K562 (cell line): ENCODE results near the gene MTF1. TPM values are rescaled to one million over a fixed set of nuclear protein-coding genes. Genes with fewer than 3 reads are reported as not detected.

Experiments
- CHD1 ChIP-seq: fragments of 200-600 bp; sonication (generic); IDR thresholded peaks from one replicate; pipeline ENCODE4 v1.6.1; 2012; ENCODE audit warnings: mild to moderate bottlenecking, moderate library complexity, low read length, inconsistent platforms
- E2F5 ChIP-seq: sonication (generic); formaldehyde crosslinking; IDR thresholded peaks from 2 replicates; pipeline ENCODE4 v1.8.0; 2022; ENCODE audit warnings: mild to moderate bottlenecking, missing genetic modification reagents
- E2F6 ChIP-seq, 2 experiments: IDR thresholded peaks; 2 replicates each; pipeline ENCODE4 v1.6.1; 2011; ENCODE audit warnings: borderline replicate concordance in 1 of 2, control low read depth in 1 of 2, low read depth in 1 of 2, low read length in 1 of 2, mild to moderate bottlenecking in 1 of 2, mixed read lengths in 1 of 2, moderate library complexity in 1 of 2; ENCODE audit not compliant: insufficient read depth in 1 of 2, insufficient read length in 1 of 2, poor library complexity in 1 of 2, severe bottlenecking in 1 of 2; ENCODE audit errors: extremely low read depth in 1 of 2
- EP400 ChIP-seq: fragments of 450-650 bp; IDR thresholded peaks from 2 replicates; pipeline ENCODE4 v1.6.1; 2017; ENCODE audit warnings: antibody characterized with exemption, mild to moderate bottlenecking, moderate library complexity
- FOXK2 ChIP-seq, 2 experiments: fragments of 450-650 bp; IDR thresholded peaks in 1 of 2; conservative IDR thresholded peaks in 1 of 2; 2 replicates each; pipeline ENCODE4 v1.6.1; 2016; ENCODE audit warnings: low read depth in 2 of 2, mild to moderate bottlenecking in 1 of 2
- MAFG ChIP-seq: fragments of 450-650 bp; conservative IDR thresholded peaks from 2 replicates; pipeline ENCODE4 v1.6.1; 2016; ENCODE audit warnings: missing genetic modification characterization, missing compliant biosample characterization
- NEUROD1 ChIP-seq: fragments of 150-350 bp; IDR thresholded peaks from 2 replicates; pipeline ENCODE4 v1.6.1; 2014; ENCODE audit warnings: borderline replicate concordance, low read length, low read depth; ENCODE audit not compliant: partially characterized antibody
- POLR2G ChIP-seq: fragments of 200-400 bp; formaldehyde crosslinking; IDR thresholded peaks from 2 replicates; pipeline ENCODE4 v1.6.1; 2017; ENCODE audit warnings: low read depth, mild to moderate bottlenecking, antibody characterized with exemption, low read length, moderate library complexity
- POLR3A ChIP-seq: IDR thresholded peaks from 2 replicates; pipeline ENCODE4 v1.6.1; 2011; ENCODE audit warnings: borderline replicate concordance, mild to moderate bottlenecking, moderate library complexity; ENCODE audit not compliant: insufficient read length, insufficient read depth; ENCODE audit errors: extremely low read depth
- PREB ChIP-seq: sonication (generic); formaldehyde crosslinking; IDR thresholded peaks from 2 replicates; pipeline ENCODE4 v1.8.1; 2023; ENCODE audit warnings: mild to moderate bottlenecking, missing genetic modification reagents
- RBM15 ChIP-seq: fragments of 200-400 bp; formaldehyde crosslinking; IDR thresholded peaks from 2 replicates; pipeline ENCODE4 v1.6.1; 2018; ENCODE audit warnings: mild to moderate bottlenecking, low read length, moderate library complexity; ENCODE audit not compliant: insufficient read depth
- SIN3B ChIP-seq: fragments of 450-650 bp; IDR thresholded peaks from 2 replicates; pipeline ENCODE4 v1.6.1; 2017; ENCODE audit warnings: low read depth, mild to moderate bottlenecking, moderate library complexity
- ZBTB7A ChIP-seq: IDR thresholded peaks from 2 replicates; pipeline ENCODE4 v1.6.1; 2011; ENCODE audit warnings: low read depth, mild to moderate bottlenecking, low read length, moderate library complexity, borderline replicate concordance; ENCODE audit not compliant: control insufficient read depth
- ZFP91 ChIP-seq: sonication (generic); formaldehyde crosslinking; IDR thresholded peaks from 2 replicates; pipeline ENCODE4 v1.8.0; 2022; ENCODE audit warnings: mild to moderate bottlenecking, missing genetic modification reagents
- ZNF408 ChIP-seq: fragments of 250-450 bp; sonication (Bioruptor Pico); IDR thresholded peaks from 2 replicates; pipeline ENCODE4 v1.4.0; 2020; ENCODE audit warnings: low read depth, mild to moderate bottlenecking, moderate library complexity
- polyA plus RNA-seq, 8 experiments: library from polyadenylated mRNA; depleted of rRNA in 4 of 8; stranded (reverse) in 5 of 8; unstranded in 3 of 8; fragments of >200 nt; fragmentation: Nextera tagmentation in 2 of 8; fragmentation: Illumina TruSeq in 1 of 8; extraction: Ambion mirVana in 2 of 8; extraction: Trizol in 1 of 8; gene quantifications; 2 replicates each; pipeline versions ENCODE4 v1.2.1 to v1.2.3, GENCODE V29; 2011 to 2014; ENCODE audit warnings: inconsistent platforms in 1 of 8, missing spikeins in 1 of 8
- total RNA-seq, 7 experiments: library from RNA; depleted of rRNA in 6 of 7; stranded (reverse); fragments of >200 nt in 6 of 7; fragmentation: Illumina TruSeq in 2 of 7; extraction: Trizol in 2 of 7; gene quantifications; 2 replicates each; pipeline versions ENCODE4 v1.2.1 to v1.2.3, GENCODE V29; 2011 to 2021; ENCODE audit warnings: low replicate concordance in 1 of 7
- TF ChIP-seq, protein P1 (sequence below), 3 experiments: fragments of 200-800 bp in 1 of 3; fragments of 250-450 bp in 1 of 3; fragments of 450-650 bp in 1 of 3; sonication (Bioruptor Pico) in 1 of 3; sonication (Bioruptor generic) in 1 of 3; formaldehyde crosslinking in 1 of 3; IDR thresholded peaks; 2 replicates each; pipeline versions ENCODE4 v1.6.1 to v1.8.0; 2016 to 2022; ENCODE audit warnings: mild to moderate bottlenecking in 2 of 3, missing genetic modification characterization in 2 of 3, missing compliant biosample characterization in 1 of 3, moderate library complexity in 1 of 3

MTF1 gene
- total and polyA plus RNA-seq, 9 of the 15 experiments (the other 6 are each of a cell fraction or from before 2014, with no cell fraction given): 1.1 to 12.2 (median 4.3) TPM

DNA sequence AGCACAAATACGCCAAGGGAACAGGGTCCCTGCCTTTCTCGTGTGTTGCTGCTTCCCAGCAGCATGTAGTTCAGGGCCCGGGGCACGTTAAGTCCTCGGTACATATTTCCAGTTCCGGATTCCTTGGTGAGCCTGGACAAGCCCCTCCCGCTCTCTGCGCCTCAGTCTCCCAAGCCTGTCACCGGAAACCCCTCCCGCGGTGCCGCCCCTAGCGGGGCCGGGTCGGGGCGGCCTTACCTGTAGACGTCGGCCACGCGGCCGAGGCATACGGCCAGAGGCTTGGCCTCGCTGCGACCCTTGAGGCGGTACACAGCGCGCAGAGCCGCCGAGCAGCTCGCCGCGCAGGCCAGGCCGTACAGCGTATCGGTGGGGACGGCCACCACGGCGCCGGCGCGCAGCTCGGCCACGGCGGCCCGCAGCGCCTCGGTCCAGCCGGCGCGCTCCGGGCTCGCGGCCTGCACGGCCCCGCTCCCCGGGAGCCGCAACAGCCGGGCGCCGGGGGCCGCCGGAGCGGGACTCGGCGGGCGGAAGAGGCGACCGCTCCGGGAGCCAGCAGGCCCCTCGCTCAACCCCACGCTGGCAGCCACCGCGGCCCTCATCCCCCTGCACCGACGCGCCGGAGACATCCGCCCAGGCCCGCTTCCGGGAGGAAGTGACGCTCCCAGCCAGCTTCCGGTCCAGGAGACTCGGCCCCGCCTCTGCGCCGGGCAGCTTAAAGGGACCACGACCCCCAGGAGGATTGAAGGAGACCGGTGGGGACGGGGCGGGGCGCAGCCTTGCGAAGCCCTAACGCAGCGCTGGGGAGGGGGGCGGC, 51.6 kb downstream of the MTF1 start, which contains the start of the genes C1orf122 and YRDC (continued):
- TF ChIP-seq, protein P1, sequence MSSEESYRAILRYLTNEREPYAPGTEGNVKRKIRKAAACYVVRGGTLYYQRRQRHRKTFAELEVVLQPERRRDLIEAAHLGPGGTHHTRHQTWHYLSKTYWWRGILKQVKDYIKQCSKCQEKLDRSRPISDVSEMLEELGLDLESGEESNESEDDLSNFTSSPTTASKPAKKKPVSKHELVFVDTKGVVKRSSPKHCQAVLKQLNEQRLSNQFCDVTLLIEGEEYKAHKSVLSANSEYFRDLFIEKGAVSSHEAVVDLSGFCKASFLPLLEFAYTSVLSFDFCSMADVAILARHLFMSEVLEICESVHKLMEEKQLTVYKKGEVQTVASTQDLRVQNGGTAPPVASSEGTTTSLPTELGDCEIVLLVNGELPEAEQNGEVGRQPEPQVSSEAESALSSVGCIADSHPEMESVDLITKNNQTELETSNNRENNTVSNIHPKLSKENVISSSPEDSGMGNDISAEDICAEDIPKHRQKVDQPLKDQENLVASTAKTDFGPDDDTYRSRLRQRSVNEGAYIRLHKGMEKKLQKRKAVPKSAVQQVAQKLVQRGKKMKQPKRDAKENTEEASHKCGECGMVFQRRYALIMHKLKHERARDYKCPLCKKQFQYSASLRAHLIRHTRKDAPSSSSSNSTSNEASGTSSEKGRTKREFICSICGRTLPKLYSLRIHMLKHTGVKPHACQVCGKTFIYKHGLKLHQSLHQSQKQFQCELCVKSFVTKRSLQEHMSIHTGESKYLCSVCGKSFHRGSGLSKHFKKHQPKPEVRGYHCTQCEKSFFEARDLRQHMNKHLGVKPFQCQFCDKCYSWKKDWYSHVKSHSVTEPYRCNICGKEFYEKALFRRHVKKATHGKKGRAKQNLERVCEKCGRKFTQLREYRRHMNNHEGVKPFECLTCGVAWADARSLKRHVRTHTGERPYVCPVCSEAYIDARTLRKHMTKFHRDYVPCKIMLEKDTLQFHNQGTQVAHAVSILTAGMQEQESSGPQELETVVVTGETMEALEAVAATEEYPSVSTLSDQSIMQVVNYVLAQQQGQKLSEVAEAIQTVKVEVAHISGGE (CRISPR knock-in tag; IDR thresholded peaks at IDR 0.05): peak in 2 of 3 experiments; percentile 76 to 96; a peak in 5 of 6 replicates
- TF ChIP-seq ZNF408 (CRISPR knock-in tag) (no peak), ZFP91 (CRISPR knock-in tag) (peak; percentile 98), SIN3B (peak; percentile 92), EP400 (peak; percentile 76; the same call in 1 of the 2 replicates), E2F5 (no peak), ZBTB7A (peak; percentile 95), POLR3A (no peak), POLR2G (peak; percentile 96), CHD1 (no peak), MAFG (tag) (no peak), FOXK2 (conservative IDR thresholded peaks at IDR 0.05 in 1 of 2, IDR thresholded peaks at IDR 0.05 in 1 of 2; ENCODE audit: low read depth in 2 of 2) (peak in 1 of 2 experiments; percentile 40; a peak in 1 of 4 replicates), PREB (no peak), RBM15 (no peak), E2F6 (IDR thresholded peaks at IDR 0.05; ENCODE audit: borderline replicate concordance in 1 of 2, extremely low read depth in 1 of 2, insufficient read depth in 1 of 2, insufficient read length in 1 of 2, low read depth in 1 of 2, low read length in 1 of 2, poor library complexity in 1 of 2, severe bottlenecking in 1 of 2) (peak in 1 of 2 experiments; percentile 45), NEUROD1 (peak; percentile 75)
